HG02973 (cell line): ENCODE measurements around the gene LUZP2.

Experiments
- ATAC-seq: cut with Tn5 transposase; IDR thresholded peaks from one replicate; pipeline ENCODE4 v1.9.1; 2021; ENCODE audit warnings: moderate library complexity; ENCODE audit not compliant: unreplicated experiment

The LUZP2 gene

DNA sequence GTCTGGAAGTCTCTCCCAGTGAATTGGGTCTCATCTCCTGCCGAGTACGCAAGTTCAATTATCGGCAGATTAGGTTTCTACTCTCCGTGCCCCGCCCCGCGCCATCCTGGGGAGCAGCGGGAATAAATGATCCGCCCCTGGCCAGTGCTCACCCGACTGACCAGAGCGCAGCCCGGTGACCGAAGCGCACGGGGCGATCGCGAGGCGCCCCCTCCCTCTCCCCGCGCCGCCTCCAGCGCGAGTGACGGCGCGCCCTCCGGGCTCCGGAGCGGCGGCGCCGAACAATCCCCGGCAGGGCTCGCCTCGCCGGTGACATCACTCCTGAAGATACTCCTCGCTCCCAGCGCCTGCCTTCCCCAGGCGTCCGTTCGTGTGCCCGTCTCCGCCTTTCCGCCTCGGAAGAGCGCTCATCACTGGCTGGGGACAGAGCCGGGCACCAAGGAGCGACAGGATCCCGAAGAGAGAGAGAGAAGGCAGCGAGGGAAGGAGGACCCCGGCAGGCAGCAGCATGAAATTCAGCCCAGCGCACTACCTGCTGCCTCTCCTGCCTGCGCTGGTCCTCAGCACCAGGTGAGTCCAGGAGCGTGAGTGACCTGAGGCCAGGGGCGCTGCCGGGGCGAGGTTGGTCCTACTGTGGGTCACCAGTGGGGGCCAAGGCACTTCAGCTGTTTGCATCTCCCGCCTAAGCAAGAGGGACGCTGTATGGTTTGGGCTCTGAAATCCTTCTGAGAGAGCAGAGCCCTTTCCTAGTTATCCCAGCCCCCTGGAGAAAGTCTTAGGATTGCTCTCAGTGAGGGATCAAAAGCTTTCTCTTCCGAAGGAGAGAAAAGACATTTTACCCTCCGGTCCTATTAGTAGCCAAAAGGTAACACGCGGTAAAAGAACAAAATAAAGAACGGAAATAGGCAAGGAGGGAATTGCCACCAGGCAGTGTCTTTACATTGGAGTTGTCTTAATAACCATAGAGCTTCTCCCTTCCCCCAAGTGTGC is at the start of gene LUZP2:
LUZP2 (plus strand) TSS at position 318 of the 990 bp plus-strand sequence.
- ATAC-seq = no peak

- ATAC-seq = no peak
Observed at GRCh38 chr11:24453129-24453718, 43.6 kb upstream of the LUZP2 start.

- ATAC-seq = no peak
Observed at GRCh38 chr11:24457985-24458384, 38.9 kb upstream of the LUZP2 start.

DNA sequence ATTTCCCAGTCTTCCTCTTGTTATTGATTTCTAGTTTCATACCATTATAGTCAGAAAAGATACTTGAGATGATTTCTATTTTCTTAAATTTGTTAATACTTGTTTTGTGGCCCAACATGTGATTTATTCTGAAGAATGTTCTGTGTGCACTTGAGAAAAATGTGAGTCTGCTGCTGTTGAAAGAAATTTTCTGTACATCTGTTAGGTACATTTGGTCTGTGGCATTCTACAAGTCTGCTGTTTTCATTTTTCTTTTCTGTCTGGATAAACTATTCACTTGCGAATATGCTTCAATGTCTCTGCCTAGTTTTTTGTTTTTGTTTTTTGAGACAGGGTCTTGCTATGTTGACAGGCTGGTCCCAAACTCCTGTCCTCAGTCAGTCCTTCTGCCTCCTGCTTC is 26.4 kb upstream of the LUZP2 start:
- no peak for ATAC-seq

DNA sequence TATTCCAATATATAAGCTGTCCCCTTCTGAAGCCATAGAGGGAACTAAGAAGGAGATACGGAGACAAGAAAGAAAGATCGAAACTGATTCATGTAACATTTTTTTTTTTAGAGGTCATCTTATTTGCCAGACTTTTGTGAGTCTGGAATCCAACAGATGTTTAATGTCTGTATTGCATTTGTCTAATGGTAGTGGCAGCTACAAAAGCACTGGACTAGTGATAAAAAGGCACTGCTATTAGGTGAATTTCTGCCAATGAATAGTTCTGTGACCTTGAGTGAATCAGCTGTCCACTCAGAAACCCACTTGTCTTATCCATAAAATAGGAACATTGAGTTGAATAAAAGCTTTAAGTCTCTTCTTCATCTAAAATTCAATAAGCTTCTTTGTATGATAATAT is 25.8 kb upstream of the LUZP2 start:
- no peak for ATAC-seq

DNA sequence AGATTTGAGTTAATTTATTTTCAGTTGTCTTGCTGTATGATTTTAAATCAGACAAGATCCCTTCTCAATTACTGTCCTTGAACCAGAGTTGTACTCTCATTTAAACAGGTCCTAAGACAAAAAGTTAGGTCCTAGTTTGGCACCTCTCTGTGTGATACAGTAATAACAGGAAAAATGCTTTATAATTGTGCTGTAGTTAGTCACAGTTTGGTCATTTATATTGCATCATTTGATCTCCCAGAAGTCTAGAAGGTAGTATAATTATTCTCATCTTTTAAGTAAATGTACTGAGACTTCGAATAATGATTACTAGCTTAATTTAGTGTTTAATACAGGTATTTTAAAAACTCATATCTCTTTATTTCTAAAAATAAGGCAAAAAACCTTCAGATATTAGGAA is 18.1 kb upstream of the LUZP2 start:
- ATAC-seq = no peak

- ATAC-seq = no peak
Observed at GRCh38 chr11:24489477-24489876, 7.4 kb upstream of the LUZP2 start.

GRCh38 chr11:24496386-24496735 is 492 bp upstream of the LUZP2 start:
- no peak for ATAC-seq

DNA sequence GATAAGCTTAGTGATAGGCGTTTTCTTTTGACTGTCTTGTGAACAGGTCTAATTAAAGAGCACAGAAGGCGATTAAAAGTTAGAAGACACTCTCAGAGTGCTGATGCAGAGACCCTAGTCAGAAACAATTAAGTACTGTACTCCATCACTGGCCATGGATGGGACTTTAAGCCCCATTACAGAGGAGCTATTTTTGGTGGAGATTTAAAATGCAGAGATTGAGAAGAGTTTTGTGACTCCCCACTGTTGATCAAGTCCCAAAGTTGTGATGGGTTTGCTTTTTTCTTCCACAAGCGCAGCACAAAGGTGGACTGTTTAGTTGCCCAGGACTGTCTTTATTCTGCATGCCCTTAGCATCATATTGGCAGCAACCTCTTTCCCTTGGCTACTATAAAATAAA is 978 bp downstream of the LUZP2 start:
- ATAC-seq = no peak

DNA sequence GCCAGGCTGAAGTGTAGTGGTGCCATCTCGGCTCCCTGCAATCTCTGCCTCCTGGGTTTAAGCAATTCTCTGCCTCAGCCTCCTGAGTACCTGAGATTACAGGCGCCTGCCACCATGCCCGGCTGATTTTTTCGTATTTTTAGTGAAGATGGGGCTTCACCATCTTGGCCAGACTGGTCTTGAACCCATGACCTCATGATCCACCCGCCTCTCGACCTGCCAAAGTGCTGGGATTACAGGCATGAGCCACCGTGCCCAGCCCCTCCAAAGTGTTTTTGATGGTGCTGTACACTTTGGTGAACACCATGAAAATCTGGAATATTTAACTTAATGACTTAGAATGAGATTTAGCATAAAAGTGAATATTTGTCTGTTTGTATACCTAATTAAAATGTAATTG is 5.6 kb downstream of the LUZP2 start:
- no peak for ATAC-seq

DNA sequence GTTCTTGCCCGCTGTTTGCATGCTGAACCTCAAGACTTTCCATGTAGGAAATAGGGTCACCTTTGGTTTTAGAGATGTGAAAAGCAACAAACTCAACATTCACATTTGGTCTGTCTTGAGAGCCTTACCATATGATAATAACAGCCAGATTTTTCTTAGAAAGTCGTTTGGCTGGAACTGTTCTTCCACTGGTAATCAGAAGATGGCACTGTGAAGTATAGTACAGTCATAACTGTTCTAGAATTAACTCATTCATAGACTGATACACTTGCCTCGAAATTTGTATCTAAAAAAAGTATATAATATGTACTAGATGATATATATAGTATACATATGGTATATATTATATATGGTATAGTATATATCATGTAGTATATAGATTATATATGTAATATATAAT is 12.3 kb downstream of the LUZP2 start:
- no peak for ATAC-seq

DNA sequence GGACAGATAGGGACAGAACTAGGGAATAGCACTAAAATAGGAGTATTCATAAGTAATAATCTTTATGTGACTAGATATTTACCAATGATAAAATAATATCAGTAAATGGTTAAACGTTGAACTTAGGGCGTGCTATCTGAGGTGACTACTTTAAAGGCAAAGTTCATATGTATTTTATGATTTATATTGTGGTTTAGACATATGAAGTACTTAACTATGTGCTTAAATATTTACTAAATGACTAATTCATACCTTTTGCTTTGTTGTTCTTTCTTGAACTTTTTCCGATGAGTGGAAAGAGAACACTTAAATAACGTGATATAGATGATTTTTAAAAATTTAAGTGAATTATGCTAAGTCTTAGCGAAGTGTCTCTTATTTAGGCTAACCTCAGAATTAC is 14.7 kb downstream of the LUZP2 start:
- ATAC-seq = no peak

GRCh38 chr11:24513479-24514218 is 16.8 kb downstream of the LUZP2 start:
- no peak for ATAC-seq

- peak; percentile 97 for ATAC-seq
Observed at GRCh38 chr11:24514219-24514594, 17.4 kb downstream of the LUZP2 start.

DNA sequence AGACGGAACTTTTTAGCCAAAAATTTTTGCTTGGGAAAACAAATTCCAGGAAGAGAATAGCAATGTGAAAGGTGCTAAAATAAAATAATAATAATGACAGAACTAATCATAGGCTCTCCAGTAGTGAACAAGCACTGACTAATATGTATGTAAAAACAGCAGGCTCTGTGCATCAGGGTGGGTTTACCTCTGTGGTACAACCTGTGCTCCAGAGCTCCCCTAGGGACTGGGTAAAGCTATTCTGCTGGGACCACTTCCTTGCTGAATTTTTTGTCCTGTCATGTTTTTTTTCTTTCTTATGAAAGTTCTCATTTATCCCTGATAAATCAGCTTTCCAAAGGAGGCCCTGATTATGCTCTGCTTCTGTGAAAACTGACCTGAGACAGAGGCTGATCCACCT is 18.8 kb downstream of the LUZP2 start:
- ATAC-seq = no peak

DNA sequence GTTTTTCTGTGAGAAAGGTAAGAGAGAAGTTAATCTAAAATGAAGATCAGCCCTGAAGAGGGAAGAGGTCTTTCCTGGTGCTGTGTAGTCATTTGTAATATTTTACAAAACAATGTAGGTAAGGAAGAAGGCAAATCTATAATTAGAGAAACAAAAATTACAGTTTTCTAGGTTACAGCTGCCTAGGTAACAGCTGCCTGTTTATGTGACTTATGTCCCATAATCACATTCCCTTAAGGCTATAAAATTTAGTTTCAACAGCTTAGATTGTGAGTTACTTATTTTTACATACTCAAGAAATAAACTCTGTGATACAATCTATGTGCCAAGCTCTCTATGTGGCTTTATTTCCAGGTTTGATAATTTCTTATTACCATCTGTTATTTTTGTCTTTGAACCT is 19.8 kb downstream of the LUZP2 start:
- ATAC-seq = no peak

- no peak for ATAC-seq
Observed at GRCh38 chr11:24521601-24522000, 24.7 kb downstream of the LUZP2 start.

DNA sequence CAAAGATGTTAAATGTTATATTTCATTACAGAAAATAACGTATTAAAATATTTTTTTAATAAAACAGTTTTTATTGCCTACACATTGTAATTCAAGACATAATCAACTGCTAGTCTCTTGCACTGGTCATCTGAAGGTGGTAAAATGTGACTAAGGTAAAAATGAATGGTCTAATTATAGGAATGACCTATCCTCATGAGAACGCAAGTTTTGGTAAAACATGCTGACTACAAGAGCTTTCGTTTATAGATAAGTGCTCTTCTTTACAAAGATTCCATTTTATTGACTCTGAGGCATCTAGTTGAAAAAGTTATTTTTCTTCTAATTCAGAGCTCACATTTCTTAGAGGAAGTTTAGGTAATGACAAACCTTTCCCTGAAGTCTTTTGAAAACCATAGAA is 27.3 kb downstream of the LUZP2 start:
- no peak for ATAC-seq

DNA sequence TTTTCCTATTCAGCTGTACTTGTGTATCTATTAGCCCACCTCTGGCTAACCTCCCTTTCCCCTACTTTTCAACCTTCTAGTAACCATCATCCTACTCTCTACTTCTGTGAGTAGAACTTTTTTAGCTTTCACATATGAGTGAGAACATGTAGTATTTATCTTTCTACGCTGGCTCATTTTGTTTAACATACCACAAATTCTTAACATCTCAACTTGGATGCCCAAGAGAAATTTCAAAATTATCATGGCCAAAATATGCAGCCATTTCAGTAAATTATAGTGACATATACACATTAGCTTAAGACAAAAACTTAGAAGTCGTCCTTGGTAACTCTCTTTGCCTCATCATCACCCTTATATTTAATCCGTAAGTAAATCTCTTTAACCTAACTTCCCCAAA is 34.7 kb downstream of the LUZP2 start:
- no peak for ATAC-seq

GRCh38 chr11:24543771-24544170 is 46.9 kb downstream of the LUZP2 start:
- ATAC-seq = no peak

GRCh38 chr11:24556693-24557092 is 59.8 kb downstream of the LUZP2 start:
- no peak for ATAC-seq

DNA sequence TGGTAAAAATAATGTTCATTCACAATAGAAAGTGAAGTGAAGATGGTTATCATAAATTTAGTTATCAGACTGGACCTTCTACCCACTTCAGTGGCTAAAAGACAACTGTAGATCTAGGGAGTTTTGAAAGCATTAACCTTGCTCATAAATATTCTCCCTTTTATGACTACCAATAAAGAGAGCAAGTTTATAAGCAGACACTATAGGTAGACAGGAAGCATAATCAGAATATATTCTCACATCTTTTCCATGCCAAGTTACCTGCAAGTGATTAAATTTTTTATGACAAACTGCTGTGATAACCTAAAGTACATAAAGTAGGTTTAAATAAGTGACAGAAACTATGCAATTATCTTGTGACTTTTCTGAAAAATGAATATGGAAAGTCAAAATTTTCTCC is 62.5 kb downstream of the LUZP2 start:
- no peak for ATAC-seq
